HG03558 (cell line): ENCODE data around the gene SLC2A6.

ENCODE experiments used
- ATAC-seq: cut with Tn5 transposase; IDR thresholded peaks from one replicate; pipeline ENCODE4 v1.9.1; 2021; ENCODE audit warnings: moderate number of reproducible peaks; ENCODE audit not compliant: unreplicated experiment; ENCODE audit errors: extremely low read depth

The SLC2A6 gene, protein sequence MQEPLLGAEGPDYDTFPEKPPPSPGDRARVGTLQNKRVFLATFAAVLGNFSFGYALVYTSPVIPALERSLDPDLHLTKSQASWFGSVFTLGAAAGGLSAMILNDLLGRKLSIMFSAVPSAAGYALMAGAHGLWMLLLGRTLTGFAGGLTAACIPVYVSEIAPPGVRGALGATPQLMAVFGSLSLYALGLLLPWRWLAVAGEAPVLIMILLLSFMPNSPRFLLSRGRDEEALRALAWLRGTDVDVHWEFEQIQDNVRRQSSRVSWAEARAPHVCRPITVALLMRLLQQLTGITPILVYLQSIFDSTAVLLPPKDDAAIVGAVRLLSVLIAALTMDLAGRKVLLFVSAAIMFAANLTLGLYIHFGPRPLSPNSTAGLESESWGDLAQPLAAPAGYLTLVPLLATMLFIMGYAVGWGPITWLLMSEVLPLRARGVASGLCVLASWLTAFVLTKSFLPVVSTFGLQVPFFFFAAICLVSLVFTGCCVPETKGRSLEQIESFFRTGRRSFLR

GRCh38 chr9:133478851-133479711 lies at the start of gene SLC2A6:
TSS of gene SLC2A6 (minus strand) at chr9:133479099. CDS start at chr9:133479059, 40 bp downstream.
- peak; percentile 72 for ATAC-seq

GRCh38 chr9:133528001-133528875 lies 49.3 kb upstream of the SLC2A6 start:
- ATAC-seq, result no peak

- no peak for ATAC-seq
These were observed 48.6 kb upstream of the SLC2A6 start for GRCh38 chr9:133527444-133527920.

- ATAC-seq, result no peak
These were observed 47.9 kb upstream of the SLC2A6 start for GRCh38 chr9:133526721-133527321.

GRCh38 chr9:133525677-133526076 lies 46.8 kb upstream of the SLC2A6 start:
- ATAC-seq, result no peak

DNA sequence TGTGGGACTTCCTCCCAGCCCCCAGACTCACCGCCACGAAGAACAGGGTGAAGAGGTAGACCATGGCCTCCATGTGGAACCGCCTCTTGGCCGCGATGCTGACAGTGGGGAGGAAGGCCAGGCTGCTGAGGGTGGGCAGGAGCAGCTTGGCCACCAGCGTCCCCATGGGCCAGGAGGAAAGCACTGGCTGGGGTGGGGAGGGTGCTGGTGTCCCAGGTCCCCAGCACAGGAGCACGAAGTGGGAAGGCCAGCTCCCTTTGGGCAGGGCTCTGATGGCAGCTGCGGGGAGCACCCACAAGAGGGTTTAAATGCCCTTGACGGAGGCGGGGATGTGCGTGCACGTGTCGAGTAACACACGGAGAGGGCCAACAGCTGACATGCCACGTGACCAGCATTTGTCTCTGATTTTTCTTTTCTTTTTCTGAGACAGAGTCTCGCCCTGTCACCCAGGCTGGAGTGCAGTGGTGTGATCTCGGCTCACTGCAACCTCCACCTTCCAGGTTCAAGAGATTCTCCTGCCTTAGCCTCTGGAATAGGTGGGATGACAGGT lies 45.9 kb upstream of the SLC2A6 start, which contains the start of gene MYMK:
MYMK (minus strand) TSS at position 281 of the 550 bp plus-strand sequence; CDS start at position 166, 115 bp downstream.
- no peak for ATAC-seq

- ATAC-seq, result no peak
These were observed 45.2 kb upstream of the SLC2A6 start for GRCh38 chr9:133524146-133524545.

DNA sequence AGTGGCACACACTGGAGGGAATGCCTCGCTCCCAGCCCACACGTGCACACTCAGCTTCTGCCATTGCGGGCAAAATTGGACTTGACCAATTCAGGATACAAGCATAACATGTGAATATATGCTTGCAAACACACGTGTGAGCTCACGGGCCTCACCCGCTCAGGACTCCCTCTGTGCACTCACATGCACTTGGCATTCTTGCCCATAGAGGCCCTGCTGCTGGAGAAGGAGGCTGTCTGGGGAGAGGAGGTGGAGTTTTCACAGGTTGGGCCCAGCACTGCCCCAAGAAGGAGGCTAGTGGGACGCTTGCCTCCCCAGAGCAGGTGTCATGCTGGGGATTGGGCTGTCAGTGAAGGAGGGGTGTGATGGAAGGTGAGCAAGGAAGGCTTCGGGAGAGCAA lies 44.2 kb upstream of the SLC2A6 start:
- no peak for ATAC-seq

GRCh38 chr9:133522073-133522910 lies 43.4 kb upstream of the SLC2A6 start:
- ATAC-seq, result no peak

DNA sequence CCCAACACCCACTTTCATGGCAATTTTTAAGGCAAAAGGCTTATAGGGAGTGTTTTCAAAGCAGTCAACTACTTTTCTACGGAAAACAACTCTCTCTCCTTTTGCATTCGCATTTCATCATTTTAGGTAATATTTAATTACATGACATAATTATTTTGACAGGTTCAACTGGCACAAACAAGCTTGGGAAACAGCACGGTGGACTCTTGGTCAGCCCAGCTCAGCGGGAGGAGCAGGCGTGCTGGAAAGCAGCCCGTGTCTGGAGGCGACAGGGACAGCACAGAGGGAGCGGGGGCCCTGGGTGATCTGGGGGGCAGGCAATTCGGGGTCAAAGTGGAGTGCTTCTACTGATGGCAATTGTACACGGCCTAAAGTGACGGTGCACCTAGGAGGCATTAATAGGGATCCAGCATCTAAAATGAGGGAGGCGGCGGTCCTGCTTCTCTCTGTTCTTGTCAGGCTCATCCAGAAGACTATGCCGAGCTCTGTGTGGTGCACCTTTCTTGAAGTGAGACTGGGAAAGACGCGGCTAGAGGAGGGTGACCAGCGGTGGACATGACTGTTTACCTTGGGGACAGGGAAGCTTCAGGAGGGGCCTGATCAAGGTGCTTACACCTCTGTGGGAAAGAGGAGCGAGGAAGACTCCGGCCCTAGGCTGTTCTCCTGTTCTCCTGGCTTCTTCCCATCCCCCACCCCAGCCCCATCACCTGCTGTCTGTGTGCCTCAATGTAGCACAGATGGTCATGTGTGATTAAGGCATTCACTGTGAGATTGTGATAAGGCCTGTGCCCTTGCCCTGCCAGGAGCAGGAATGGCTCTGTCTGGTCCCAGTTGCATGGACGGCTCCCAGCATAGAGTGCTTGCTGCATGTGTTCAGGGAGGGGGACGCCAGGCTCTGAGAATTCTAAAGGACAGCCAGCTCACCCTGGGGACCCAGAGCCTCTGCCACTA lies 42.5 kb upstream of the SLC2A6 start:
- no peak for ATAC-seq

DNA sequence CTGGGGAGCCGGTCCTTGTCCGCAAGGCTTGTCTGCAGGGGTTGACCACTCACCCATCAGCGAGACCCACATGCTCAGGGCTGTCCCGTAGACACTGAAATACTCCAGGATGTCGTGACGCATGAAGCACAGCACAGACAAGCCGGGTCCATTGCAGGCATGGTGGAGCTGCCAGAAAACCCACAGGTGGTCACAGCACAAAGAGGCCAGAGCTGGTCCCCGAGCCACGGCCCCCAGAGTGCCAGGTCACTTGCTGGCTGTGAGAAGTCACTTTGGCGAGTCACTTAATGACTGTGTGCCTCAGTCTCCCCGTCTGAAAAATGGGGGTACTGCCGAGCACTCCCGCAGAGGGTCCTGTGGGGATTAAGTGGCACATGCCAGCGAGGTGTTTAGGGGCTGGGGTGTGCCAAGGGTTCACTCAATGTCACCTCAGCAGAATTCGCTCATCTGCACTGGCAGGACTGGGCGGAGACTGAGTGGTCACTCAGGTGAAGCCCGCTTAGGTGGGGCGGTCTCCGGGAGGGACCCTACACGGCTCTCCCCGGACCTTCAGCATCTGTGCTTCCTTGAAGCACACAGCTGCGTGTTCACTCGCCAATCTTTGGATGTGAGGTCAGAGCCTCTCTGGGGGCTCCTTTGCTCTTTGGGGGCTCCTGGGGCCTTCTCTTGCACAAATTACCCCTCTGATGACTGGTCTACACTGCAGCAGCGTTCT lies 41.4 kb upstream of the SLC2A6 start:
- no peak for ATAC-seq

- ATAC-seq, result no peak
These were observed 40.8 kb upstream of the SLC2A6 start for GRCh38 chr9:133519693-133520092.

DNA sequence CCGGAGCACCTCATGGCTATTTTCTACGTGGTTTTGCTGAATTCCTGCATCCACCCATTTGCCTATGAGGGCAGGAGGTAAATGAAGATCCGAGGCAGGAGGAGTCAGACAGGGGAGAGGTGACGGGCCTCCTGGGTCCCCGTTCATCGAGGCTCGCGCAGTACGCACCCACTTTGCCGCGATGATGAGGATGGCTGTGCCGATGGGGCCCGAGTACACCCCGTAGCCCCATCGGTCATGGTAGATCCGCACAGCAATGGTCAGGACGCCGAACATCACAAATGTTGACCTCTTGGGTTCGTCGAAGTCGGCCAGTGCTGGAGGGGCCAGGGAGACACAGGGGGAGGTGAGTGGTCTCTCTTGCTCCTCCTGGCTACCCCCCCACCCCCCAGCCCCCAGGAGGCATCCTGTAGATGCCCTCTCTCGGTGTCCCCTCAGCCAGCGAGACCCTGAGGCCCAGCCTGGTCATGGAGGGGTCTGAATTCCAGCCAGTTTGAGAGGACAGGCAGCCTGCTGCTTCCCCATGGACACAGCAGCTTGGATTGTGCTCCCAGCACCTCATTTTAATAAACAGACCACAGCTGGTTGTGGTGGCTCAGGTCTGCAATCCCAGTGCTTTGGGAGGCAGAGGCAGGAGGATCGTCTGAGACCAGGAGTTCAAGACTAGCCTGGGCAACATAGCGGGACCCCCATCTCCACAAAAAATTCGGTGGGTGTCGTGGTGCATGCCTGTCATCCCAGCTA lies 40.0 kb upstream of the SLC2A6 start:
- ATAC-seq, result no peak

- no peak for ATAC-seq
These were observed 39.3 kb upstream of the SLC2A6 start for GRCh38 chr9:133518200-133518599.

GRCh38 chr9:133517711-133518110 lies 38.8 kb upstream of the SLC2A6 start:
- ATAC-seq, result no peak

DNA sequence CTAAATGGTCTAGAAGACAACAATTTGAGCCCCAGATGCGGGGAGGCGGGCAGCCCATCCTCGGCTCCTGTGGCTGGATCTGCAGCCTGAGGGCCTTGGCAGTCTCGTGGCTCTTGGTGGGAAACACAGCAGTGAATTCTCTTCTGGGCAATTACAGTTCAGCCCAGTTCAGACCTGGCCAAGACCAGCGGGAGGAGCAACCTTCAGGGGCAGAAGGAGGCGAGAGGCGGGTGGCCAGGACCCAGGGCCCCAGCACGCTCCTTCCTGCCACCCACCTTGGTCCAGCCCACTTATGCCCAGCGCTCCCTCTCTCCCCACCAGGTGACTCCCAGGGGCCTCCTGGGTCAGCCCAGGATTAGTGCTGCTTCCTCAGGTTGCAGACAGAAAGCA lies 38.1 kb upstream of the SLC2A6 start:
- no peak for ATAC-seq
